Measurements from ENCODE around the gene CATSPERB. TPM values are rescaled to one million over a fixed set of nuclear protein-coding genes. Genes with fewer than 3 reads are reported as not detected.
"Not testable (repeated sequence)": the region's sequence is repeated elsewhere in the genome, so short reads cannot be mapped to it uniquely, and the experiment has no call there.

The CATSPERB gene
- total RNA-seq, 1 experiment from 2014 or later = not detected

GRCh38 chr14:91692075-91692474 lies 39.8 kb downstream of the CATSPERB start:
- no peaks in the 10 kb centered on the region for H3K27me3 ChIP-seq
- DNase-seq = no peak
- peaks cover 3% of the 10 kb centered on the region; the same call in 1 of the 2 replicates for H3K9me3 ChIP-seq
- H3K36me3 ChIP-seq = no peaks in the 10 kb centered on the region
- H3K4me3 ChIP-seq = no peak overlapping the region

GRCh38 chr14:91689608-91690007 lies 42.3 kb downstream of the CATSPERB start:
- DNase-seq = no peak
- no peak overlapping the region for H3K4me3 ChIP-seq
- H3K27me3 ChIP-seq = no peaks in the 10 kb centered on the region
- peaks cover 3% of the 10 kb centered on the region; the same call in 1 of the 2 replicates for H3K9me3 ChIP-seq
- no peaks in the 10 kb centered on the region for H3K36me3 ChIP-seq

- not testable (repeated sequence) for H3K9me3 ChIP-seq, DNase-seq, H3K36me3 ChIP-seq, H3K4me3 ChIP-seq, H3K27me3 ChIP-seq
Measured at GRCh38 chr14:91687436-91687835, 44.5 kb downstream of the CATSPERB start.

DNA sequence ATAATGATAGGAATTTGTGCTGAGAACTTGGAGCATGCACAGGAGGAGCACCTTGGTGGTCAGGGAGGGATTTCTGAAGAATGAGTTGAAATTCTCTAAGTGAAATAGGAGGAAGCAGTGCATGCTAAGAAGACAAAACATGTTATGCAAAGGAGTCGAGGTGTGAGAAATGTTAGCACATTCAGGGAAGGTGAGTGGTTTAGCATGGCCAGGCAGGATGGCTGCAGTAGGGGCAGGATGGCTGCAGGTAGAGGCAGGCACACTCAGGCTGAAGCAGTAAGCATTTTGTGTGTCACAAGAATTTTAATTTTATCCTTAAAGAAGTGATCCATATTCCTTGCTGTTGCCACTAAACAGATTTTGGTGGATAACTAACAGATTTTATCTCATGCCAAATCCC lies 46.3 kb downstream of the CATSPERB start:
- no peaks in the 10 kb centered on the region for H3K27me3 ChIP-seq
- H3K36me3 ChIP-seq = no peaks in the 10 kb centered on the region
- H3K4me3 ChIP-seq = no peak overlapping the region
- no peak for DNase-seq
- H3K9me3 ChIP-seq = peaks cover 3% of the 10 kb centered on the region; the same call in 1 of the 2 replicates

DNA sequence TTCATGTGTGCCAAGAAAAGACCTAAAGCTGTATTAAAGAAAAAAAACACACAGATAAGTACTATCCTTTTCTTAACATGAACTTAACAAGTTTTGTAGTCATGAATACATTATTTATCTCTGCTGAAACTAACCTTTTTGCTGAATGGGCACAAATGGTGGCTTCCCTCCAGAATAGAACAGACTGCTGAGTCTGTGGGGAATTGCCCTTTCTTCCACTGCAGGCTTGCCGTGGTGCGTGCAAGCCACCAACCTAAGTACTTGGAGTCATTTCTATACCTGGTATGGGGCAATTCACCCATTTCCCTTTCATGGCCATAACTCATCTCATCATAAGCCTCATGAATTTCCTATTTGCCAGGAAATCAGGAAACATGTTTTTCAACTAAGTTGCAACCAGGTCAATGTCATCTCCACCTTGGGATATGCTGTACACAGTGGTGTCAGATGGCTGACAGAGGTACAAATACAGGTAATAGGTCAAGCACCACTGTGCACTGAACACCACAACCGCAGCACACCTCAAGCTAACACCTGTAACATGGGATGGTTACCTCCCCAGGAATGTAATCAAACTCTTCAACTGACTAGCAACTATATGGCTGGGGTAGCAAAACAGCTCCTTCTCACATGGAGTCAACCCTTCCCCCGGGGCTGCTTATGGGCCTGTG lies 49.9 kb downstream of the CATSPERB start:
- Histone ChIP-seq H3K4me3 (no peak overlapping the region), H3K9me3 (no peaks in the 10 kb centered on the region; the same call in 1 of the 2 replicates), H3K27me3 (no peaks in the 10 kb centered on the region), H3K36me3 (no peaks in the 10 kb centered on the region)
- DNase-seq = no peak

- H3K36me3 ChIP-seq = no peaks in the 10 kb centered on the region
- H3K4me3 ChIP-seq = no peak overlapping the region
- no peak for DNase-seq
- no peaks in the 10 kb centered on the region for H3K27me3 ChIP-seq
- H3K9me3 ChIP-seq = no peaks in the 10 kb centered on the region; the same call in 1 of the 2 replicates
Measured at GRCh38 chr14:91681118-91681517, 50.8 kb downstream of the CATSPERB start.

DNA sequence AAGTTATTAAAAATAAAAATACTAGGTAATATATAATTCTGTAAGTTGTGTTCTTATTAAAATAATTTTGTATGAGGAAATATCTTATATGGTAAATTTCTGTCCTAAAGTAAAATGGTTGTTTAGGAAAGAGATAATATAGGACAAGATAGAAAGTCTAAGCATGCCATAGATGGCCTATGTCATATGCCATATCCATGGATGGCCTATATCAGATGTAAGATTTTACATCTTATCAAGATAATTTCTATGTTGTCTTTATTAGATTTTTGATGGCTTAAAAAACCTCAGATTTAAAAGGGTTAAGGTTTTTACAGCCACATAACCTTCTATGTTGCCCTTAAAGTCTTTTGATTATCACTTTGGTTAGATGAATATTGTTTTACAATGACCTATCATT lies 52.6 kb downstream of the CATSPERB start:
- Histone ChIP-seq H3K36me3 (no peaks in the 10 kb centered on the region), H3K4me3 (no peak overlapping the region), H3K27me3 (no peaks in the 10 kb centered on the region), H3K9me3 (no peaks in the 10 kb centered on the region; the same call in 1 of the 2 replicates)
- DNase-seq = no peak

DNA sequence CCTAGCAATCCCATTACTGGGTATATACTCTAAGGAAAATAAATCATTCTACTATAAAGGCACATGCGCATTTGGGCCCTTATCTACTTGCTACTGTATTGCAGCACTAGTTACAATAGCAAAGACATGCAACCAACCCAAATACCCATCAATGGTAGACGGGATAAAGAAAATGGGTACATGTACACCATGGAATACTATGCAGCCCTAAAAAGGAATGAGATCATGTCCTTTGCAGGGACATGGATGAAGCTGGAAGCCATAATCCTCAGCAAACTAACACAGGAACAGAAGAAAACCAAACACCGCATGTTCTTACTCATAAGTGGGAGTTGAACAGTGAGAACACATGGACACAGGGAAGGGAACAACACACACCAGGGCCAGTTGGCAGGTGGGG lies 54.2 kb downstream of the CATSPERB start:
- not testable (repeated sequence) for H3K27me3 ChIP-seq, DNase-seq, H3K4me3 ChIP-seq, H3K36me3 ChIP-seq, H3K9me3 ChIP-seq

- no peak overlapping the region for H3K4me3 ChIP-seq
Measured at GRCh38 chr14:91674911-91675310, 57.0 kb downstream of the CATSPERB start.

DNA sequence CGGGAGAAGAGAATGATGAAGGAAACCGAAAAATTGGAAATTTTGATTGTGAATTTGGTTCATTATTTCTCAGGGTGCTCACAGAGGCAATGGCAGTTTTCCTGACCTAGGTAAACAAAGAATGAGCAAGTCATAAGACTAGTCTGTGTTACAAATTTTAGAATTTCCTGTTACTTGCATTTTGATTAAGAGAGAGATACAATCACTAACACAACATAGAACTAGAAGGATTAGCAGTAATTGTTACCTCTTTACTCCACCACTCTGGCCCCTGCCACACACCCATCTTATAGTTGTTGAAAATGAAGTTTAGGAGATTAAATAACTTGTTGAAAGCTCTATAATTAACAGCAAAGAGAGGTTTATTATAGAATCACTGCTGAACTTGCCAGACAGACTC lies 62.0 kb downstream of the CATSPERB start:
- Histone ChIP-seq H3K4me3 (no peak overlapping the region), H3K36me3 (no peaks in the 10 kb centered on the region), H3K27me3 (no peaks in the 10 kb centered on the region), H3K9me3 (no peaks in the 10 kb centered on the region)
- DNase-seq = no peak

More at GRCh38 chr14:91674911-91675310, 57.0 kb downstream of the CATSPERB start:
- H3K9me3 ChIP-seq = no peaks in the 10 kb centered on the region; the same call in 1 of the 2 replicates
- no peaks in the 10 kb centered on the region for H3K27me3 ChIP-seq
- no peaks in the 10 kb centered on the region for H3K36me3 ChIP-seq
- no peak for DNase-seq

GRCh38 chr14:91667101-91667500 lies 64.8 kb downstream of the CATSPERB start:
- not testable (repeated sequence) for H3K4me3 ChIP-seq, H3K27me3 ChIP-seq, DNase-seq, H3K36me3 ChIP-seq, H3K9me3 ChIP-seq

GRCh38 chr14:91660790-91661189 lies 71.1 kb downstream of the CATSPERB start:
- H3K4me3 ChIP-seq = no peak overlapping the region
- no peaks in the 10 kb centered on the region for H3K9me3 ChIP-seq
- H3K36me3 ChIP-seq = no peaks in the 10 kb centered on the region
- H3K27me3 ChIP-seq = no peaks in the 10 kb centered on the region
- DNase-seq = no peak

DNA sequence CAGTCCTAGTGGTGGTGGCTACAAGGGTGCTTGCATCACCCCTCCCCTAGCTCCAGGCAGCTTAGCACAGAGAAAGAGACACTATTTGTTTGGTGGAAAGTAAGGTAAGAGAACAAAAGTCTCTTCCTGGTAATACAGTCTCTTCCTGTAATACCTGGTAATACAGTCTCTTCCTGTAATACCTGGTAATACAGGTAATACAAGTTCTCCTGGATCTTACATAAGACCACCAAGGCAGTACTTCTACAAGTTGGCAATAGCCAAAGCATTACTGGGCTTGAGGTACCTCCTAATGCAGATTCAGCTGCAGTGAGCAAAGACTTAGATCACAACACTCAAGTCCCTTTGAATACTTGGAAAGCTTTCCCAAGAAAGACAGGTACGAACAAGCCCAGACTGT lies 77.0 kb downstream of the CATSPERB start:
- DNase-seq = no peak
- no peaks in the 10 kb centered on the region for H3K36me3 ChIP-seq
- H3K9me3 ChIP-seq = no peaks in the 10 kb centered on the region
- H3K4me3 ChIP-seq = no peak overlapping the region
- no peaks in the 10 kb centered on the region for H3K27me3 ChIP-seq

- DNase-seq = no peak
- Histone ChIP-seq H3K9me3 (no peaks in the 10 kb centered on the region), H3K36me3 (no peaks in the 10 kb centered on the region)
Measured at GRCh38 chr14:91653451-91653850, 78.4 kb downstream of the CATSPERB start.

GRCh38 chr14:91649930-91650329 lies 82.0 kb downstream of the CATSPERB start:
- H3K36me3 ChIP-seq = no peaks in the 10 kb centered on the region
- no peaks in the 10 kb centered on the region for H3K27me3 ChIP-seq
- no peaks in the 10 kb centered on the region for H3K9me3 ChIP-seq
- DNase-seq = no peak
- H3K4me3 ChIP-seq = no peak overlapping the region

More at GRCh38 chr14:91653451-91653850, 78.4 kb downstream of the CATSPERB start:
- Histone ChIP-seq H3K27me3 (no peaks in the 10 kb centered on the region), H3K4me3 (no peak overlapping the region)

GRCh38 chr14:91647856-91648255 lies 84.0 kb downstream of the CATSPERB start:
- H3K9me3 ChIP-seq = no peaks in the 10 kb centered on the region
- H3K36me3 ChIP-seq = no peaks in the 10 kb centered on the region
- H3K27me3 ChIP-seq = no peaks in the 10 kb centered on the region
- DNase-seq = no peak
- H3K4me3 ChIP-seq = no peak overlapping the region

GRCh38 chr14:91636604-91637003 lies 95.3 kb downstream of the CATSPERB start:
- H3K9me3 ChIP-seq = no peaks in the 10 kb centered on the region
- H3K36me3 ChIP-seq = no peaks in the 10 kb centered on the region
- DNase-seq = no peak
- H3K27me3 ChIP-seq = no peaks in the 10 kb centered on the region
- H3K4me3 ChIP-seq = no peak overlapping the region

- DNase-seq = no peak
- no peaks in the 10 kb centered on the region for H3K9me3 ChIP-seq
- H3K36me3 ChIP-seq = no peaks in the 10 kb centered on the region
- no peaks in the 10 kb centered on the region for H3K27me3 ChIP-seq
- H3K4me3 ChIP-seq = no peak overlapping the region
Measured at GRCh38 chr14:91624757-91625156, 107.1 kb downstream of the CATSPERB start.

Measured in MG63 (cell line).